Measurements from ENCODE around the gene KCNMA1. TPM values are rescaled to one million over a fixed set of nuclear protein-coding genes. Genes with fewer than 3 reads are reported as not detected.

Gene KCNMA1
- total RNA-seq, 2 donors from 2014 or later, result 23.2 to 44.5 TPM

- Histone ChIP-seq H3K27me3 (no peaks in the 10 kb centered on the region), H3K27ac (no peak overlapping the region), H3K9ac (ENCODE audit: low read depth in 2 of 2, low read length in 2 of 2) (no peak overlapping the region), H3K4me3 (no peak overlapping the region), H3K4me1 (no peaks in the 10 kb centered on the region), H3K9me3 (no peaks in the 10 kb centered on the region), H3K36me3 (no peaks in the 10 kb centered on the region)
- no peak for DNase-seq
- intact Hi-C loops (cut with DNase I), result no loop called here
- TF ChIP-seq CTCF (IDR thresholded peaks at IDR 0.05), result no peak
These were observed 692.4 kb downstream of the KCNMA1 start for GRCh38 chr10:76945166-76945565.

- no peak for DNase-seq
- Histone ChIP-seq H3K9ac (ENCODE audit: low read depth in 2 of 2, low read length in 2 of 2) (no peak overlapping the region), H3K4me1 (no peaks in the 10 kb centered on the region), H3K4me3 (no peak overlapping the region), H3K27ac (no peak overlapping the region), H3K36me3 (no peaks in the 10 kb centered on the region), H3K9me3 (no peaks in the 10 kb centered on the region), H3K27me3 (no peaks in the 10 kb centered on the region)
- no peak for TF ChIP-seq CTCF (IDR thresholded peaks at IDR 0.05)
- intact Hi-C loops (cut with DNase I), result no loop called here
These were observed 693.0 kb downstream of the KCNMA1 start for GRCh38 chr10:76944640-76945039.

GRCh38 chr10:76942628-76943416, 694.8 kb downstream of the KCNMA1 start:
- Histone ChIP-seq H3K36me3 (no peaks in the 10 kb centered on the region), H3K27ac (no peak overlapping the region), H3K9ac (ENCODE audit: low read depth in 2 of 2, low read length in 2 of 2) (no peak overlapping the region), H3K4me1 (no peaks in the 10 kb centered on the region), H3K27me3 (no peaks in the 10 kb centered on the region), H3K9me3 (no peaks in the 10 kb centered on the region), H3K4me3 (no peak overlapping the region)
- DNase-seq, result no peak
- intact Hi-C loops (cut with DNase I), result no loop called here
- TF ChIP-seq CTCF (IDR thresholded peaks at IDR 0.05), result no peak

GRCh38 chr10:76939933-76940468, 697.6 kb downstream of the KCNMA1 start:
- no peak for TF ChIP-seq CTCF (IDR thresholded peaks at IDR 0.05)
- H3K27me3 ChIP-seq, result no peaks in the 10 kb centered on the region
- H3K9ac ChIP-seq (ENCODE audit: low read depth in 2 of 2, low read length in 2 of 2), result no peak overlapping the region
- H3K27ac ChIP-seq, result no peak overlapping the region
- no peaks in the 10 kb centered on the region for H3K4me1 ChIP-seq
- H3K36me3 ChIP-seq, result no peaks in the 10 kb centered on the region
- intact Hi-C loops (cut with DNase I), result no loop called here
- H3K9me3 ChIP-seq, result no peaks in the 10 kb centered on the region
- DNase-seq, result no peak
- no peak overlapping the region for H3K4me3 ChIP-seq

- Histone ChIP-seq H3K36me3 (no peaks in the 10 kb centered on the region), H3K27ac (no peak overlapping the region), H3K9me3 (no peaks in the 10 kb centered on the region), H3K4me3 (no peak overlapping the region), H3K9ac (ENCODE audit: low read depth in 2 of 2, low read length in 2 of 2) (no peak overlapping the region), H3K4me1 (no peaks in the 10 kb centered on the region), H3K27me3 (no peaks in the 10 kb centered on the region)
- TF ChIP-seq CTCF (IDR thresholded peaks at IDR 0.05), result no peak
- no peak for DNase-seq
- intact Hi-C loops (cut with DNase I), result no loop called here
These were observed 700.4 kb downstream of the KCNMA1 start for GRCh38 chr10:76937181-76937600.
